Measurements from ENCODE around the gene OSBPL6.

DNA sequence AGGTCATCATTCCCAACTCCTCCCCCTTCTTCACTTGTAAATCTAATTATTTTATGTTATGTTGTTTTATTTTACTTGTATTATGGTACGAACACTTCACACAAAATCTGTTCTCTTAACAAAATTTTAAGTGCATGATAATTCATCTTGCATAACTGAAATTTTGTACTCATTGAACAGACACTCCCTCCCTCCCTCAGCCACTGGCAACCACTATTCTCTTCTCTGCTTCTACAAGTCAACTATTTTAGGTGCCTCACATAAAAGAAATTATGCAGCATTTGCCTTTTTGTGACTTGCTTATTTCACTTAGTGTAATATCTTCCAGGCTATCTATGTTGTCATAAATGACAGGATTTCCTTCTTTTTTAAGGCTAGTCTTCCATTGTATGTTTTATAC, 30.4 kb upstream of the OSBPL6 start:
- TF ChIP-seq, protein P1, sequence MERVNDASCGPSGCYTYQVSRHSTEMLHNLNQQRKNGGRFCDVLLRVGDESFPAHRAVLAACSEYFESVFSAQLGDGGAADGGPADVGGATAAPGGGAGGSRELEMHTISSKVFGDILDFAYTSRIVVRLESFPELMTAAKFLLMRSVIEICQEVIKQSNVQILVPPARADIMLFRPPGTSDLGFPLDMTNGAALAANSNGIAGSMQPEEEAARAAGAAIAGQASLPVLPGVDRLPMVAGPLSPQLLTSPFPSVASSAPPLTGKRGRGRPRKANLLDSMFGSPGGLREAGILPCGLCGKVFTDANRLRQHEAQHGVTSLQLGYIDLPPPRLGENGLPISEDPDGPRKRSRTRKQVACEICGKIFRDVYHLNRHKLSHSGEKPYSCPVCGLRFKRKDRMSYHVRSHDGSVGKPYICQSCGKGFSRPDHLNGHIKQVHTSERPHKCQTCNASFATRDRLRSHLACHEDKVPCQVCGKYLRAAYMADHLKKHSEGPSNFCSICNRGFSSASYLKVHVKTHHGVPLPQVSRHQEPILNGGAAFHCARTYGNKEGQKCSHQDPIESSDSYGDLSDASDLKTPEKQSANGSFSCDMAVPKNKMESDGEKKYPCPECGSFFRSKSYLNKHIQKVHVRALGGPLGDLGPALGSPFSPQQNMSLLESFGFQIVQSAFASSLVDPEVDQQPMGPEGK (CRISPR knock-in tag; IDR thresholded peaks at IDR 0.05; ENCODE audit: borderline replicate concordance): no peak
- TF ChIP-seq SNAI2 (CRISPR knock-in tag; IDR thresholded peaks at IDR 0.05) (no peak), RARB (CRISPR knock-in tag; IDR thresholded peaks at IDR 0.05) (no peak), GLIS3 (CRISPR knock-in tag; IDR thresholded peaks at IDR 0.05) (no peak), ZFP3 (CRISPR knock-in tag; IDR thresholded peaks at IDR 0.05) (no peak), BACH2 (CRISPR knock-in tag; IDR thresholded peaks at IDR 0.05; ENCODE audit: borderline replicate concordance) (no peak), ZC3H10 (CRISPR knock-in tag; IDR thresholded peaks at IDR 0.05) (no peak), CSDC2 (CRISPR knock-in tag; IDR thresholded peaks at IDR 0.05) (no peak), ARNTL (CRISPR knock-in tag; IDR thresholded peaks at IDR 0.05; ENCODE audit: borderline replicate concordance, low read depth) (no peak)
- TF ChIP-seq, protein P2, sequence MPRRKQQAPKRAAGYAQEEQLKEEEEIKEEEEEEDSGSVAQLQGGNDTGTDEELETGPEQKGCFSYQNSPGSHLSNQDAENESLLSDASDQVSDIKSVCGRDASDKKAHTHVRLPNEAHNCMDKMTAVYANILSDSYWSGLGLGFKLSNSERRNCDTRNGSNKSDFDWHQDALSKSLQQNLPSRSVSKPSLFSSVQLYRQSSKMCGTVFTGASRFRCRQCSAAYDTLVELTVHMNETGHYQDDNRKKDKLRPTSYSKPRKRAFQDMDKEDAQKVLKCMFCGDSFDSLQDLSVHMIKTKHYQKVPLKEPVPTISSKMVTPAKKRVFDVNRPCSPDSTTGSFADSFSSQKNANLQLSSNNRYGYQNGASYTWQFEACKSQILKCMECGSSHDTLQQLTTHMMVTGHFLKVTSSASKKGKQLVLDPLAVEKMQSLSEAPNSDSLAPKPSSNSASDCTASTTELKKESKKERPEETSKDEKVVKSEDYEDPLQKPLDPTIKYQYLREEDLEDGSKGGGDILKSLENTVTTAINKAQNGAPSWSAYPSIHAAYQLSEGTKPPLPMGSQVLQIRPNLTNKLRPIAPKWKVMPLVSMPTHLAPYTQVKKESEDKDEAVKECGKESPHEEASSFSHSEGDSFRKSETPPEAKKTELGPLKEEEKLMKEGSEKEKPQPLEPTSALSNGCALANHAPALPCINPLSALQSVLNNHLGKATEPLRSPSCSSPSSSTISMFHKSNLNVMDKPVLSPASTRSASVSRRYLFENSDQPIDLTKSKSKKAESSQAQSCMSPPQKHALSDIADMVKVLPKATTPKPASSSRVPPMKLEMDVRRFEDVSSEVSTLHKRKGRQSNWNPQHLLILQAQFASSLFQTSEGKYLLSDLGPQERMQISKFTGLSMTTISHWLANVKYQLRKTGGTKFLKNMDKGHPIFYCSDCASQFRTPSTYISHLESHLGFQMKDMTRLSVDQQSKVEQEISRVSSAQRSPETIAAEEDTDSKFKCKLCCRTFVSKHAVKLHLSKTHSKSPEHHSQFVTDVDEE (CRISPR knock-in tag; IDR thresholded peaks at IDR 0.05): no peak
- TF ChIP-seq, protein P3, sequence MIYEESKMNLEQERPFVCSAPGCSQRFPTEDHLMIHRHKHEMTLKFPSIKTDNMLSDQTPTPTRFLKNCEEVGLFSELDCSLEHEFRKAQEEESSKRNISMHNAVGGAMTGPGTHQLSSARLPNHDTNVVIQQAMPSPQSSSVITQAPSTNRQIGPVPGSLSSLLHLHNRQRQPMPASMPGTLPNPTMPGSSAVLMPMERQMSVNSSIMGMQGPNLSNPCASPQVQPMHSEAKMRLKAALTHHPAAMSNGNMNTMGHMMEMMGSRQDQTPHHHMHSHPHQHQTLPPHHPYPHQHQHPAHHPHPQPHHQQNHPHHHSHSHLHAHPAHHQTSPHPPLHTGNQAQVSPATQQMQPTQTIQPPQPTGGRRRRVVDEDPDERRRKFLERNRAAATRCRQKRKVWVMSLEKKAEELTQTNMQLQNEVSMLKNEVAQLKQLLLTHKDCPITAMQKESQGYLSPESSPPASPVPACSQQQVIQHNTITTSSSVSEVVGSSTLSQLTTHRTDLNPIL (CRISPR knock-in tag; IDR thresholded peaks at IDR 0.05; ENCODE audit: low read depth): no peak
